WTC11 (cell line): ENCODE measurements around the gene C10orf90. TPM values are rescaled to one million over a fixed set of nuclear protein-coding genes. Genes with fewer than 3 reads are reported as not detected.

ENCODE experiments used
- ATAC-seq: fragments of 200-7000 bp; cut with Tn5 transposase; 2 replicates; pipeline ENCODE4 v1.10.0; 2021; ENCODE audit warnings: mild to moderate bottlenecking, moderate library complexity
- CTCF ChIA-PET: fragments of 300-600 bp; sonication (Branson Sonifier 250); formaldehyde crosslinking; loops from one replicate; lab custom pipeline; 2021; ENCODE audit warnings: antibody characterized with exemption; lab: Charles Lee
- POLR2A ChIA-PET: fragments of 350-600 bp; sonication (Branson Sonifier 250); formaldehyde crosslinking; loops from one replicate; lab custom pipeline; 2021; ENCODE audit warnings: antibody characterized with exemption; lab: Charles Lee
- DNase-seq: peaks from one replicate; pipeline ENCODE4 v3.0.0; 2021; ENCODE audit warnings: low spot score
- H3K27ac Mint-ChIP-seq: 2 replicates; pipeline ENCODE4 v1.8.0; 2021; ENCODE audit warnings: mixed read lengths
- H3K27me3 Mint-ChIP-seq: 2 replicates; pipeline ENCODE4 v1.8.0; 2021; ENCODE audit warnings: low read depth, mild to moderate bottlenecking, moderate library complexity, mixed read lengths
- H3K36me3 Mint-ChIP-seq: 2 replicates; pipeline ENCODE4 v1.8.0; 2021; ENCODE audit warnings: mixed read lengths
- H3K4me1 Mint-ChIP-seq: 2 replicates; pipeline ENCODE4 v1.8.0; 2022; ENCODE audit warnings: mixed read lengths
- H3K4me3 Mint-ChIP-seq: 2 replicates; pipeline ENCODE4 v1.8.0; 2021; ENCODE audit warnings: mild to moderate bottlenecking, moderate library complexity, mixed read lengths
- H3K9me3 Mint-ChIP-seq: 2 replicates; pipeline ENCODE4 v1.8.0; 2021; ENCODE audit warnings: mixed read lengths
- ARID4B ChIP-seq: sonication (generic); formaldehyde crosslinking; IDR thresholded peaks from 2 replicates; pipeline ENCODE4 v1.8.0; 2023; ENCODE audit warnings: missing genetic modification reagents, mild to moderate bottlenecking, borderline replicate concordance
- ATF1 ChIP-seq: sonication (generic); formaldehyde crosslinking; IDR thresholded peaks from 2 replicates; pipeline ENCODE4 v1.8.1; 2023; ENCODE audit warnings: mild to moderate bottlenecking, moderate library complexity, missing genetic modification reagents
- CTCF ChIP-seq: fragments of 200-600 bp; IDR thresholded peaks from 2 replicates; pipeline ENCODE4 v1.8.0; 2022; ENCODE audit warnings: antibody characterized with exemption
- ESRRA ChIP-seq: sonication (generic); formaldehyde crosslinking; IDR thresholded peaks from 2 replicates; pipeline ENCODE4 v1.8.1; 2022; ENCODE audit warnings: mild to moderate bottlenecking, missing genetic modification reagents, borderline replicate concordance
- FOXK1 ChIP-seq: sonication (generic); formaldehyde crosslinking; IDR thresholded peaks from 2 replicates; pipeline ENCODE4 v1.8.0; 2022; ENCODE audit warnings: mild to moderate bottlenecking, moderate library complexity, missing genetic modification reagents
- NR3C1 ChIP-seq: sonication (generic); formaldehyde crosslinking; conservative IDR thresholded peaks from 2 replicates; pipeline ENCODE4 v1.8.1; 2023; ENCODE audit warnings: low read depth, mild to moderate bottlenecking, missing genetic modification reagents
- OVOL2 ChIP-seq: fragments of 250-450 bp; sonication (Bioruptor Pico); IDR thresholded peaks from 2 replicates; pipeline ENCODE4 v1.9.0; 2021; ENCODE audit warnings: mild to moderate bottlenecking, borderline replicate concordance
- PRRX2 ChIP-seq: fragments of 250-450 bp; sonication (Bioruptor Pico); IDR thresholded peaks from 2 replicates; pipeline ENCODE4 v1.8.0; 2021; ENCODE audit warnings: mild to moderate bottlenecking
- RORB ChIP-seq: fragments of 250-450 bp; sonication (Bioruptor Pico); IDR thresholded peaks from 2 replicates; pipeline ENCODE4 v1.9.0; 2021; ENCODE audit warnings: mild to moderate bottlenecking
- SMAD4 ChIP-seq: sonication (generic); formaldehyde crosslinking; IDR thresholded peaks from 2 replicates; pipeline ENCODE4 v1.8.0; 2022; ENCODE audit warnings: mild to moderate bottlenecking, missing genetic modification reagents
- SOX15 ChIP-seq: fragments of 250-450 bp; sonication (Bioruptor Pico); IDR thresholded peaks from 2 replicates; pipeline ENCODE4 v1.9.0; 2021; ENCODE audit warnings: mild to moderate bottlenecking
- TEAD1 ChIP-seq: sonication (generic); formaldehyde crosslinking; IDR thresholded peaks from 2 replicates; pipeline ENCODE4 v1.8.0; 2022; ENCODE audit warnings: mild to moderate bottlenecking, missing genetic modification reagents
- ZBTB21 ChIP-seq: sonication (generic); formaldehyde crosslinking; IDR thresholded peaks from 2 replicates; pipeline ENCODE4 v1.8.1; 2023; ENCODE audit warnings: mild to moderate bottlenecking, missing genetic modification reagents, borderline replicate concordance
- ZBTB43 ChIP-seq: sonication (generic); formaldehyde crosslinking; IDR thresholded peaks from 2 replicates; pipeline ENCODE4 v1.8.1; 2023; ENCODE audit warnings: mild to moderate bottlenecking, missing genetic modification reagents
- ZNF219 ChIP-seq: sonication (generic); formaldehyde crosslinking; IDR thresholded peaks from 2 replicates; pipeline ENCODE4 v1.8.0; 2023; ENCODE audit warnings: missing genetic modification reagents, mild to moderate bottlenecking, borderline replicate concordance
- ZNF396 ChIP-seq: fragments of 250-450 bp; sonication (Bioruptor Pico); IDR thresholded peaks from 2 replicates; pipeline ENCODE4 v1.8.0; 2021; ENCODE audit warnings: mild to moderate bottlenecking, moderate library complexity, borderline replicate concordance
- total RNA-seq: library from RNA; stranded (reverse); gene quantifications from 3 replicates; pipeline ENCODE4 v1.2.3, GENCODE V29; 2021
- TF ChIP-seq, protein P1 (sequence below): sonication (generic); formaldehyde crosslinking; IDR thresholded peaks from 2 replicates; pipeline ENCODE4 v1.8.0; 2023; ENCODE audit warnings: missing genetic modification reagents
- TF ChIP-seq, protein P2 (sequence below): sonication (generic); formaldehyde crosslinking; conservative IDR thresholded peaks from 2 replicates; pipeline ENCODE4 v1.8.1; 2023; ENCODE audit warnings: mild to moderate bottlenecking, low read depth, missing genetic modification reagents, moderate library complexity

Gene C10orf90
- total RNA-seq, 1 experiment from 2014 or later = 0.85 TPM

GRCh38 chr10:126504063-126504760 is 166.3 kb downstream of the C10orf90 start:
- no peak overlapping the region for H3K27ac Mint-ChIP-seq
- H3K4me3 Mint-ChIP-seq = no peak overlapping the region
- CTCF ChIA-PET = interaction anchor here (0.5 to 1.8 kb wide), 33 partner anchors 9 to 623 kb away, joined by 3 to 20 read pairs (median 4); partner anchors contain the start of gene ADAM12
- no peaks in the 10 kb centered on the region for H3K27me3 Mint-ChIP-seq
- H3K36me3 Mint-ChIP-seq = no peaks in the 10 kb centered on the region
- POLR2A ChIA-PET = no interaction called here
- ATAC-seq = peak; percentile 99
- H3K4me1 Mint-ChIP-seq = no peaks in the 10 kb centered on the region
- H3K9me3 Mint-ChIP-seq = no peaks in the 10 kb centered on the region; the same call in 1 of the 2 replicates
- no peak for TF ChIP-seq SMAD4 (CRISPR knock-in tag)
- TF ChIP-seq CTCF = peak; percentile 45; the same call in 1 of the 2 replicates
- DNase-seq = peak; percentile 48

GRCh38 chr10:126503392-126504062 is 167.0 kb downstream of the C10orf90 start:
- ChIA-PET POLR2A (no interaction called here), CTCF (interaction anchor here (0.5 to 1.8 kb wide), 32 partner anchors 10 to 622 kb away, joined by 3 to 20 read pairs (median 4); partner anchors contain the start of gene ADAM12)
- DNase-seq (no peak), ATAC-seq (no peak)
- Mint-ChIP-seq H3K9me3 (no peaks in the 10 kb centered on the region; the same call in 1 of the 2 replicates), H3K27me3 (no peaks in the 10 kb centered on the region), H3K4me1 (no peaks in the 10 kb centered on the region), H3K36me3 (no peaks in the 10 kb centered on the region), H3K27ac (no peak overlapping the region), H3K4me3 (no peak overlapping the region)
- TF ChIP-seq ZBTB21 (CRISPR knock-in tag) = no peak
- TF ChIP-seq, protein P1, sequence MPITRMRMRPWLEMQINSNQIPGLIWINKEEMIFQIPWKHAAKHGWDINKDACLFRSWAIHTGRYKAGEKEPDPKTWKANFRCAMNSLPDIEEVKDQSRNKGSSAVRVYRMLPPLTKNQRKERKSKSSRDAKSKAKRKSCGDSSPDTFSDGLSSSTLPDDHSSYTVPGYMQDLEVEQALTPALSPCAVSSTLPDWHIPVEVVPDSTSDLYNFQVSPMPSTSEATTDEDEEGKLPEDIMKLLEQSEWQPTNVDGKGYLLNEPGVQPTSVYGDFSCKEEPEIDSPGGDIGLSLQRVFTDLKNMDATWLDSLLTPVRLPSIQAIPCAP (CRISPR knock-in tag) = no peak
- TF ChIP-seq ZNF219 = no peak
- no peak for TF ChIP-seq PRRX2
- no peak for TF ChIP-seq TEAD1 (CRISPR knock-in tag)
- no peak for TF ChIP-seq RORB (CRISPR knock-in tag)
- no peak for TF ChIP-seq SOX15 (CRISPR knock-in tag)
- no peak for TF ChIP-seq ZNF396 (CRISPR knock-in tag)
- TF ChIP-seq NR3C1 (CRISPR knock-in tag) = no peak

- Mint-ChIP-seq H3K27ac (no peak overlapping the region), H3K9me3 (no peaks in the 10 kb centered on the region; the same call in 1 of the 2 replicates), H3K4me3 (no peak overlapping the region), H3K4me1 (no peaks in the 10 kb centered on the region), H3K27me3 (no peaks in the 10 kb centered on the region), H3K36me3 (no peaks in the 10 kb centered on the region)
- ChIA-PET POLR2A (no interaction called here), CTCF (no interaction called here)
- ATAC-seq (no peak), DNase-seq (no peak)
- TF ChIP-seq ZBTB43 (no peak), ARID4B (no peak), ZNF219 (no peak), FOXK1 (no peak), ESRRA (CRISPR knock-in tag) (no peak), OVOL2 (CRISPR knock-in tag) (no peak), ATF1 (CRISPR knock-in tag) (no peak)
- TF ChIP-seq, protein P2, sequence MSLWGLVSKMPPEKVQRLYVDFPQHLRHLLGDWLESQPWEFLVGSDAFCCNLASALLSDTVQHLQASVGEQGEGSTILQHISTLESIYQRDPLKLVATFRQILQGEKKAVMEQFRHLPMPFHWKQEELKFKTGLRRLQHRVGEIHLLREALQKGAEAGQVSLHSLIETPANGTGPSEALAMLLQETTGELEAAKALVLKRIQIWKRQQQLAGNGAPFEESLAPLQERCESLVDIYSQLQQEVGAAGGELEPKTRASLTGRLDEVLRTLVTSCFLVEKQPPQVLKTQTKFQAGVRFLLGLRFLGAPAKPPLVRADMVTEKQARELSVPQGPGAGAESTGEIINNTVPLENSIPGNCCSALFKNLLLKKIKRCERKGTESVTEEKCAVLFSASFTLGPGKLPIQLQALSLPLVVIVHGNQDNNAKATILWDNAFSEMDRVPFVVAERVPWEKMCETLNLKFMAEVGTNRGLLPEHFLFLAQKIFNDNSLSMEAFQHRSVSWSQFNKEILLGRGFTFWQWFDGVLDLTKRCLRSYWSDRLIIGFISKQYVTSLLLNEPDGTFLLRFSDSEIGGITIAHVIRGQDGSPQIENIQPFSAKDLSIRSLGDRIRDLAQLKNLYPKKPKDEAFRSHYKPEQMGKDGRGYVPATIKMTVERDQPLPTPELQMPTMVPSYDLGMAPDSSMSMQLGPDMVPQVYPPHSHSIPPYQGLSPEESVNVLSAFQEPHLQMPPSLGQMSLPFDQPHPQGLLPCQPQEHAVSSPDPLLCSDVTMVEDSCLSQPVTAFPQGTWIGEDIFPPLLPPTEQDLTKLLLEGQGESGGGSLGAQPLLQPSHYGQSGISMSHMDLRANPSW (CRISPR knock-in tag) = no peak
Observed at GRCh38 chr10:126502441-126502840, 168.1 kb downstream of the C10orf90 start.
